ENCODE measurements around the gene MBNL1. TPM values are rescaled to one million over a fixed set of nuclear protein-coding genes. Genes with fewer than 3 reads are reported as not detected.

The MBNL1 gene
- total and polyA plus RNA-seq, 2 of the 13 experiments (the other 11 are each of a cell fraction or from before 2014, with no cell fraction given), result 27.1 to 55.4 TPM

DNA sequence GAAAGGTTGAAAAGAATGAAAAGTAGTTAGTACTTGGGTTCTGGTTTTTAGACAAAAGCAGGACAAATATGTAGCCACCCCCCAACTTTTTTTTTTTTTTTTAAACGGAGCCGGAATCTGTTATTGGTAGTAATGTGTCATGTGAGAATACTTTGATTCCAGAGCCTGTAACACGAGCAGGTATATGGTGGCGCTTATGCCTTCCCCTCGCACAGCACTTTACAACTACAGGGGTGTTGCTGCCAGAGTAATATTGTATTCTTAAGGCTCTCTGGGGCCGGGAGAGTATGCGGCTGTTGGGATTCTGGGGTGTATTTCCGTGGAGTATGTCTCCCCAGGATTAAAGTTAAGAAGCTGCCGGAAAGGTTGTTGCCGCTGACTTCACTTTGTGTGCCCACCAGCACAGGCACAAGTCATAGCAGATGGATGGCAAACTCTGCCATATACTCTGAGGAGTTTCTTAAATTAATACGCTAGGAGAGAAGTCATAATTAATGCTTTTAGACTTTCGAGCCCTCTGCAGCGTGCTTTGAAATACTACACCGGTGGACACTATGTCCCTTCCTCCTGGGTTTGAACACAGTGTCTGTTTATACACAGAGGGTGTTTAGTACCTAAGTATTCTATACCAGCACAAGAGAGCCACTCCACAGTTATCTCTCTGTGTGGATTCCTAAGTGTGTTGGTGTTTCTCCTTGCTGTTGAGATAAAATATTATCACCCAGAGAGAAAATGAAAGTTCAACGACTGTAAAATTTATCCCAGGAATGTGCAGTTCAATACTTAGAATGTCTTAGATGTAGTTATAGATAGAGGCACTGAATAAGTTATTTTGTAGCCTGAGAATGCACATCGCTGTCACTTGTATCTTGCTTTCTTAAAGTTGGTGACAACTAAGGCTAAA, 1.4 kb downstream of the MBNL1 start (continued):
- TF ChIP-seq ARID5B (CRISPR knock-in tag; IDR thresholded peaks at IDR 0.05) (0 out of 2 replicates have a peak, but pooled peaks have one; percentile 9), CERS6 (CRISPR knock-in tag; IDR thresholded peaks at IDR 0.05) (no peak), ZNF619 (CRISPR knock-in tag; IDR thresholded peaks at IDR 0.05) (no peak), GZF1 (CRISPR knock-in tag; IDR thresholded peaks at IDR 0.05) (no peak), SATB2 (CRISPR knock-in tag; IDR thresholded peaks at IDR 0.05) (no peak), MIXL1 (CRISPR knock-in tag; IDR thresholded peaks at IDR 0.05) (0 out of 2 replicates have a peak, but pooled peaks have one; percentile 13), ZZZ3 (CRISPR knock-in tag; IDR thresholded peaks at IDR 0.05; ENCODE audit: borderline replicate concordance) (no peak), ZBTB39 (CRISPR knock-in tag; IDR thresholded peaks at IDR 0.05) (0 out of 2 replicates have a peak, but pooled peaks have one; percentile 70), HOXD1 (CRISPR knock-in tag; IDR thresholded peaks at IDR 0.05) (no peak), ZNF614 (CRISPR knock-in tag; IDR thresholded peaks at IDR 0.05; ENCODE audit: borderline replicate concordance) (no peak), MBNL3 (CRISPR knock-in tag; conservative IDR thresholded peaks at IDR 0.05) (no peak), MAFG (CRISPR knock-in tag; IDR thresholded peaks at IDR 0.05) (no peak), ZNF766 (CRISPR knock-in tag; IDR thresholded peaks at IDR 0.05; ENCODE audit: borderline replicate concordance) (no peak), HMGA1 (CRISPR knock-in tag; conservative IDR thresholded peaks at IDR 0.05) (no peak), MATR3 (CRISPR knock-in tag; IDR thresholded peaks at IDR 0.05) (no peak), PHF8 (CRISPR knock-in tag; IDR thresholded peaks at IDR 0.05) (0 out of 2 replicates have a peak, but pooled peaks have one; percentile 2), KLF12 (CRISPR knock-in tag; IDR thresholded peaks at IDR 0.05; ENCODE audit: borderline replicate concordance) (no peak), GATAD2A (CRISPR knock-in tag; IDR thresholded peaks at IDR 0.05) (0 out of 2 replicates have a peak, but pooled peaks have one; percentile 12), JUN (CRISPR knock-in tag; IDR thresholded peaks at IDR 0.05) (no peak), ZNF292 (CRISPR knock-in tag; IDR thresholded peaks at IDR 0.05; ENCODE audit: borderline replicate concordance, low read depth) (0 out of 2 replicates have a peak, but pooled peaks have one; percentile 12), NCOA2 (CRISPR knock-in tag; IDR thresholded peaks at IDR 0.05) (peak; percentile 19; the same call in 1 of the 2 replicates), SAP130 (CRISPR knock-in tag; IDR thresholded peaks at IDR 0.05; ENCODE audit: low read depth) (peak; percentile 57)
- TF ChIP-seq, protein P1, sequence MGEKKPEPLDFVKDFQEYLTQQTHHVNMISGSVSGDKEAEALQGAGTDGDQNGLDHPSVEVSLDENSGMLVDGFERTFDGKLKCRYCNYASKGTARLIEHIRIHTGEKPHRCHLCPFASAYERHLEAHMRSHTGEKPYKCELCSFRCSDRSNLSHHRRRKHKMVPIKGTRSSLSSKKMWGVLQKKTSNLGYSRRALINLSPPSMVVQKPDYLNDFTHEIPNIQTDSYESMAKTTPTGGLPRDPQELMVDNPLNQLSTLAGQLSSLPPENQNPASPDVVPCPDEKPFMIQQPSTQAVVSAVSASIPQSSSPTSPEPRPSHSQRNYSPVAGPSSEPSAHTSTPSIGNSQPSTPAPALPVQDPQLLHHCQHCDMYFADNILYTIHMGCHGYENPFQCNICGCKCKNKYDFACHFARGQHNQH (CRISPR knock-in tag; IDR thresholded peaks at IDR 0.05), result 0 out of 2 replicates have a peak, but pooled peaks have one; percentile 32
